OCI-LY3 (cell line): ENCODE data around the gene MFSD2A.

Source experiments
- EZH2phosphoT487 ChIP-seq: fragments of 200-600 bp; shearing (Covaris generic); IDR thresholded peaks from 2 replicates; pipeline ENCODE4 v1.6.1; 2018; ENCODE audit warnings: antibody characterized with exemption, mixed run types, low read depth
- TF ChIP-seq, protein P1 (sequence below): fragments of 200-600, 300-600 bp; sonication (generic); IDR thresholded peaks from 2 replicates; pipeline ENCODE4 v1.5.1; 2014; ENCODE audit warnings: antibody characterized with exemption, low read length, low read depth

DNA sequence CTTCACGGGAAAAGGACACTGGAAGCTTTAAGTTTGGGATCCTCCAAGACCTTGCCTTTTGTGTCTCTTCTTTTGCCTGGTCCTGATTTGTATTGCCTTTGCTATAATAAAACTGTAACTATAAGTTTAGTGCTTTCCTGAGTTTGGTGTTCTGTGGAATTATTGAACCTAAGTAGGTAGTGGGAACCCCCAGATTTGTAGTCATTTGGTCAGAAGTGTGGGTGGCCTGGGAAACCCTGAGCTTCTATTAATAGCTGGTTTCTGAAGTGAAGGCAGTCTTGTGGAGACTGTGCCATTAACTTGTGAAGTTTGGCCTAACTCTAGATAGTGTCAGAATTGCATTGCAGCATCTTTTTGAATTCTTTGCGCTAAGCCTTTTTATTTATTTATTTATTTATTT is 46.4 kb upstream of the MFSD2A start:
- TF ChIP-seq, protein P1, sequence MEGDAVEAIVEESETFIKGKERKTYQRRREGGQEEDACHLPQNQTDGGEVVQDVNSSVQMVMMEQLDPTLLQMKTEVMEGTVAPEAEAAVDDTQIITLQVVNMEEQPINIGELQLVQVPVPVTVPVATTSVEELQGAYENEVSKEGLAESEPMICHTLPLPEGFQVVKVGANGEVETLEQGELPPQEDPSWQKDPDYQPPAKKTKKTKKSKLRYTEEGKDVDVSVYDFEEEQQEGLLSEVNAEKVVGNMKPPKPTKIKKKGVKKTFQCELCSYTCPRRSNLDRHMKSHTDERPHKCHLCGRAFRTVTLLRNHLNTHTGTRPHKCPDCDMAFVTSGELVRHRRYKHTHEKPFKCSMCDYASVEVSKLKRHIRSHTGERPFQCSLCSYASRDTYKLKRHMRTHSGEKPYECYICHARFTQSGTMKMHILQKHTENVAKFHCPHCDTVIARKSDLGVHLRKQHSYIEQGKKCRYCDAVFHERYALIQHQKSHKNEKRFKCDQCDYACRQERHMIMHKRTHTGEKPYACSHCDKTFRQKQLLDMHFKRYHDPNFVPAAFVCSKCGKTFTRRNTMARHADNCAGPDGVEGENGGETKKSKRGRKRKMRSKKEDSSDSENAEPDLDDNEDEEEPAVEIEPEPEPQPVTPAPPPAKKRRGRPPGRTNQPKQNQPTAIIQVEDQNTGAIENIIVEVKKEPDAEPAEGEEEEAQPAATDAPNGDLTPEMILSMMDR: no peak
- TF ChIP-seq EZH2phosphoT487: no peak
